GM12878 (cell line): ENCODE measurements around the gene PTPRN2. TPM values are rescaled to one million over a fixed set of nuclear protein-coding genes. Genes with fewer than 3 reads are reported as not detected.

Experiments
- ATAC-seq: fragments of 200-7000 bp; cut with Tn5 transposase; 3 replicates; pipeline ENCODE4 v1.9.1; 2020; ENCODE audit warnings: mild to moderate bottlenecking, moderate library complexity
- BruUV-seq: library from RNA; stranded (reverse); fragments of 400-500 nt; replicated peaks from 2 replicates; lab custom pipeline; 2021; lab: Mats Ljungman, UMichigan
- CTCF ChIA-PET: fragments of 300-600 bp; sonication (Branson Sonifier 250); formaldehyde crosslinking; extraction: SDS; loops from one replicate; lab custom pipeline; 2021; ENCODE audit warnings: inconsistent platforms; lab: Yijun Ruan, JAX
- POLR2A ChIA-PET: fragments of 350-600 bp; formaldehyde crosslinking; extraction: SDS; loops from one replicate; lab custom pipeline; 2021; ENCODE audit warnings: inconsistent platforms; lab: Charles Lee
- RAD21 ChIA-PET: fragments of 300-600 bp; sonication (Branson Sonifier 250); formaldehyde crosslinking; loops from one replicate; lab custom pipeline; 2023; ENCODE audit warnings: antibody characterized with exemption; ENCODE audit not compliant: unreplicated experiment; lab: Charles Lee
- SMC1A ChIA-PET: fragments of 300-600 bp; sonication (Branson Sonifier 250); formaldehyde crosslinking; loops from one replicate; lab custom pipeline; 2023; ENCODE audit not compliant: unreplicated experiment, uncharacterized antibody; lab: Charles Lee
- DNase-seq: peaks from one replicate; pipeline ENCODE4 v3.0.0-alpha.2; 2011; ENCODE audit warnings: low read depth, low spot score
- FAIRE-seq: peaks from 3 replicates; lab custom pipeline; 2011; peaks lifted over from hg19 to GRCh38; lab: Jason Lieb, UNC
- H2AFZ ChIP-seq: 2 replicates; pipeline ENCODE4 v1.6.0; 2011; ENCODE audit warnings: low read depth, low read length, control low read depth; ENCODE audit not compliant: control insufficient read depth
- H3K27ac ChIP-seq: 2 replicates; pipeline ENCODE4 v1.5.1; 2011; ENCODE audit warnings: control low read depth; ENCODE audit not compliant: control insufficient read depth, insufficient read depth
- H3K27me3 ChIP-seq, 2 experiments: replicated peaks in 1 of 2; 2 replicates each; pipeline versions ENCODE4 v1.6.0 to v1.6.1; 2011; ENCODE audit warnings: low read length in 1 of 2; ENCODE audit not compliant: control insufficient read depth in 2 of 2, insufficient read depth in 2 of 2
- H3K36me3 ChIP-seq, 2 experiments: 2 replicates each; pipeline ENCODE4 v1.5.1; 2011; ENCODE audit warnings: low read length in 1 of 2; ENCODE audit not compliant: control insufficient read depth in 2 of 2, insufficient read depth in 2 of 2
- H3K4me1 ChIP-seq: 2 replicates; pipeline ENCODE4 v1.6.1; 2011; ENCODE audit warnings: mild to moderate bottlenecking, low read length, moderate library complexity, mixed read lengths; ENCODE audit not compliant: control insufficient read depth, insufficient read depth
- H3K4me2 ChIP-seq: 2 replicates; pipeline ENCODE4 v1.6.0; 2011; ENCODE audit warnings: control low read depth; ENCODE audit not compliant: control insufficient read depth, insufficient read depth
- H3K4me3 ChIP-seq: fragments of 200-600 bp; sonication (generic); 2 replicates; pipeline ENCODE4 v1.5.1; 2016
- H3K79me2 ChIP-seq: 2 replicates; pipeline ENCODE4 v1.6.0; 2011; ENCODE audit warnings: low read length; ENCODE audit not compliant: control insufficient read depth, insufficient read depth
- H3K9ac ChIP-seq: 2 replicates; pipeline ENCODE4 v1.8.0; 2011; ENCODE audit warnings: low read length, control low read depth, mixed read lengths; ENCODE audit not compliant: control insufficient read depth, insufficient read depth
- H3K9me3 ChIP-seq: replicated peaks from 3 replicates; pipeline ENCODE4 v1.5.1; 2011; ENCODE audit warnings: mild to moderate bottlenecking, low read length; ENCODE audit not compliant: control insufficient read depth, insufficient read depth
- H4K20me1 ChIP-seq: 2 replicates; pipeline ENCODE4 v1.6.0; 2011; ENCODE audit not compliant: control insufficient read depth, insufficient read depth
- HSF1 ChIP-seq: fragments of 150-350 bp; IDR thresholded peaks from 2 replicates; pipeline ENCODE4 v1.6.1; 2014; ENCODE audit warnings: mild to moderate bottlenecking, low read depth, low read length
- MTA2 ChIP-seq: fragments of 450-650 bp; IDR thresholded peaks from 2 replicates; pipeline ENCODE4 v1.6.1; 2016; ENCODE audit warnings: low read depth, mild to moderate bottlenecking, moderate library complexity
- NR2F1 ChIP-seq: fragments of 450-650 bp; conservative IDR thresholded peaks from 2 replicates; pipeline ENCODE4 v1.6.1; 2017; ENCODE audit warnings: mild to moderate bottlenecking
- ZZZ3 ChIP-seq: IDR thresholded peaks from 2 replicates; pipeline ENCODE4 v1.6.1; 2011; ENCODE audit warnings: low read depth; ENCODE audit not compliant: control insufficient read depth, insufficient read length
- WGBS: methylation state at CpG from one replicate; pipeline ENCODE4 v1.1.6; 2016; ENCODE audit warnings: low lambda C conversion rate; ENCODE audit not compliant: insufficient replicate concordance, insufficient coverage; ENCODE audit errors: missing lambda C conversion rate; 5-methylcytosine and 5-hydroxymethylcytosine counted together
- in situ Hi-C: fragments of 300-500 bp; cut with MboI; formaldehyde crosslinking; loops from 9 replicates; pipeline ENCODE4 v1.14.3; 2018; ENCODE audit warnings: mixed read lengths
- intact Hi-C: fragments of 100-400 bp; cut with micrococcal nuclease; formaldehyde crosslinking; loops from one replicate; pipeline ENCODE4 v1.14.2; 2022; ENCODE audit not compliant: unreplicated experiment
- polyA plus RNA-seq, 11 experiments: library from polyadenylated mRNA; depleted of rRNA in 4 of 11; unstranded in 6 of 11; stranded (reverse) in 5 of 11; fragments of >200 nt; fragmentation: Nextera tagmentation in 4 of 11; fragmentation: Illumina TruSeq in 1 of 11; extraction: Ambion mirVana in 4 of 11; extraction: Trizol in 1 of 11; gene quantifications; 1 replicate in 1 of 11; 2 replicates in 10 of 11; pipeline versions ENCODE4 v1.2.1 to v1.2.3, GENCODE V29; 2011 to 2016; ENCODE audit warnings: inconsistent platforms in 2 of 11, missing spikeins in 2 of 11, low read depth in 1 of 11
- total RNA-seq, 4 experiments: library from RNA; depleted of rRNA in 3 of 4; stranded (reverse); fragments of >200 nt in 3 of 4; fragmentation: Illumina TruSeq in 1 of 4; extraction: Trizol in 1 of 4; gene quantifications; 2 replicates each; pipeline versions ENCODE4 v1.2.1 to v1.2.3, GENCODE V29; 2013 to 2021

Gene PTPRN2
- total and polyA plus RNA-seq, 10 of the 15 experiments (the other 5 are each of a cell fraction or from before 2014, with no cell fraction given), result 5.4 TPM; not detected in 9

- no peak for TF ChIP-seq ZZZ3
These were observed 320.5 kb downstream of the PTPRN2 start (continued) for GRCh38 chr7:158266817-158267741.

GRCh38 chr7:158266426-158266816 is 321.2 kb downstream of the PTPRN2 start:
- Histone ChIP-seq H3K9me3 (peaks cover 7% of the 10 kb centered on the region; the same call in 1 of the 3 replicates), H4K20me1 (no peaks in the 10 kb centered on the region), H3K4me2 (no peak overlapping the region), H3K27ac (no peak overlapping the region), H2AFZ (no peak overlapping the region), H3K36me3 (no peaks in the 10 kb centered on the region), H3K4me3 (no peak overlapping the region), H3K4me1 (no peaks in the 10 kb centered on the region), H3K27me3 (no peaks in the 10 kb centered on the region), H3K79me2 (no peaks in the 10 kb centered on the region), H3K9ac (no peak overlapping the region)
- no peak for DNase-seq
- intact Hi-C loops (no loop called here), in situ Hi-C loops (no loop called here)
- CTCF ChIA-PET, result no interaction called here
- RAD21 ChIA-PET, result no interaction called here
- POLR2A ChIA-PET, result no interaction called here
- no peak for ATAC-seq
- WGBS, result 45% methylated on average over 11 of the region's 12 CpGs
- SMC1A ChIA-PET, result no interaction called here
- no peak for FAIRE-seq
- no TSS peak for BruUV-seq
- TF ChIP-seq HSF1 (no peak), MTA2 (no peak), NR2F1 (no peak)
